GM12864 (cell line): ENCODE measurements around the gene ATP6V1C2.
"Not testable (repeated sequence)": the region's sequence is repeated elsewhere in the genome, so short reads cannot be mapped to it uniquely, and the experiment has no call there.

Experiments used
- DNase-seq: peaks from one replicate; pipeline ENCODE4 v3.0.0-alpha.2; 2011; ENCODE audit warnings: low read depth
- H3K4me3 ChIP-seq: 2 replicates; pipeline ENCODE4 v1.5.1; 2011; ENCODE audit warnings: mild to moderate bottlenecking, low read depth, low read length, control low read depth
- CTCF ChIP-seq: IDR thresholded peaks from 2 replicates; pipeline ENCODE4 v1.5.1; 2011; ENCODE audit warnings: low read depth, mild to moderate bottlenecking, moderate library complexity, low read length, control low read depth, inconsistent platforms; ENCODE audit errors: missing control alignments

Gene ATP6V1C2

GRCh38 chr2:10811517-10811916, 90.1 kb downstream of the ATP6V1C2 start:
- no peak for DNase-seq
- no peak for TF ChIP-seq CTCF
- peak overlapping the region; percentile 80 for H3K4me3 ChIP-seq

- no peak for TF ChIP-seq CTCF
- H3K4me3 ChIP-seq = peak within 1 kb of the TSS; percentile 80
- peak; percentile 88 for DNase-seq
Measured at GRCh38 chr2:10812362-10813162, 91.1 kb downstream of the ATP6V1C2 start, which contains the start of gene PDIA6. Gene PDIA6 (minus strand): TSS chr2:10812785. CDS start chr2:10812696, 89 bp downstream.

GRCh38 chr2:10813163-10814138, 92.0 kb downstream of the ATP6V1C2 start:
- not testable (repeated sequence) for DNase-seq
- peak overlapping the region; percentile 46 for H3K4me3 ChIP-seq

- DNase-seq = no peak
- TF ChIP-seq CTCF = no peak
- no peak overlapping the region for H3K4me3 ChIP-seq
Measured at GRCh38 chr2:10814142-10814541, 92.7 kb downstream of the ATP6V1C2 start.

GRCh38 chr2:10814571-10815331, 93.3 kb downstream of the ATP6V1C2 start:
- TF ChIP-seq CTCF = no peak
- no peak overlapping the region for H3K4me3 ChIP-seq
- DNase-seq = no peak

- no peak overlapping the region for H3K4me3 ChIP-seq
- no peak for DNase-seq
- no peak for TF ChIP-seq CTCF
Measured at GRCh38 chr2:10817413-10817812, 96.0 kb downstream of the ATP6V1C2 start.

- not testable (repeated sequence) for H3K4me3 ChIP-seq, DNase-seq
Measured at GRCh38 chr2:10818305-10818704, 96.9 kb downstream of the ATP6V1C2 start.
